Measurements from ENCODE around the gene GIN1. TPM values are rescaled to one million over a fixed set of nuclear protein-coding genes. Genes with fewer than 3 reads are reported as not detected.

The GIN1 gene
- total and polyA plus RNA-seq, 9 of the 15 experiments (the other 6 are each of a cell fraction or from before 2014, with no cell fraction given), result 2.4 to 9.8 (median 7.8) TPM

- ChIA-PET CTCF (ENCODE audit: low intra/inter-chr PET ratio) (no interaction called here), POLR2A (interaction anchor here (0.6 to 1.7 kb wide), 3 partner anchors 14 to 160 kb away, joined by 3 to 6 read pairs (median 5); partner anchors contain the start of genes GIN1 and PPIP5K2)
- Histone ChIP-seq H3K36me3 (ENCODE audit: control insufficient read depth, insufficient read depth, low read length) (no peaks in the 10 kb centered on the region; the same call in 2 of the 3 replicates), H3K4me3 (no peak overlapping the region), H3K4me1 (replicated peaks in 1 of 2; ENCODE audit: control insufficient read depth in 2 of 2, insufficient read depth in 2 of 2, low read length in 2 of 2) (peaks cover 0 to 10% of the 10 kb centered on the region in 2 experiments; a peak in 2 of 5 replicates), H3K4me2 (ENCODE audit: insufficient read depth, low read length) (no peak overlapping the region), H4K20me1 (replicated peaks; ENCODE audit: control insufficient read depth, insufficient read depth, low read length) (no peaks in the 10 kb centered on the region), H3K9me1 (ENCODE audit: control insufficient read depth, insufficient read depth, low read length) (no peaks in the 10 kb centered on the region), H3K79me2 (ENCODE audit: control insufficient read depth, insufficient read depth, low read length) (no peaks in the 10 kb centered on the region), H3K27ac (ENCODE audit: extremely low read depth, low read depth, low read length) (peak overlapping the region; percentile 27; the same call in 1 of the 3 replicates), H2AFZ (ENCODE audit: low read depth, low read length) (peak overlapping the region; percentile 52; the same call in 1 of the 2 replicates), H3K27me3 (ENCODE audit: control insufficient read depth in 2 of 2, insufficient read depth in 2 of 2, low read length in 2 of 2) (no peaks in the 10 kb centered on the region), H3K9ac (ENCODE audit: insufficient read depth in 1 of 2, low read depth in 2 of 2, low read length in 2 of 2) (no peak overlapping the region), H3K9me3 (replicated peaks; ENCODE audit: control insufficient read depth, insufficient read depth, low read depth, low read length) (no peaks in the 10 kb centered on the region)
- ATAC-seq, result peak; percentile 93
- peak; percentile 12 to 62 (median 24) for DNase-seq (ENCODE audit: extremely low read depth in 1 of 4, low spot score in 3 of 4)
- FAIRE-seq, result peak; percentile 54
- 0% methylated on average over 2 of the region's 2 CpGs for WGBS (ENCODE audit: insufficient coverage, low coverage, missing lambda C conversion rate)
- in situ Hi-C loops (cut with MboI) (no loop called here), intact Hi-C loops (cut with micrococcal nuclease) (no loop called here)
- no TSS peak for BruUV-seq (replicated peaks)
- TF ChIP-seq ZNF133 (CRISPR knock-in tag; IDR thresholded peaks at IDR 0.05) (no peak), ZMIZ1 (IDR thresholded peaks at IDR 0.05; ENCODE audit: low read depth in 2 of 2, low read length in 2 of 2) (no peak), NFIC (IDR thresholded peaks at IDR 0.05) (peak; percentile 38; the same call in 1 of the 2 replicates), CCNT2 (IDR thresholded peaks at IDR 0.05; ENCODE audit: borderline replicate concordance, extremely low read depth, insufficient read length, low read depth, low read length) (peak; percentile 23), SRSF1 (IDR thresholded peaks at IDR 0.05; ENCODE audit: low read depth, low read length) (no peak), SOX6 (IDR thresholded peaks at IDR 0.05) (peak; percentile 91), CBFA2T3 (IDR thresholded peaks at IDR 0.05) (peak; percentile 92), ZNF436 (CRISPR knock-in tag; IDR thresholded peaks at IDR 0.05) (no peak), BRD9 (IDR thresholded peaks at IDR 0.05; ENCODE audit: low read depth, partially characterized antibody) (peak; percentile 37), ZNF274 (IDR thresholded peaks at IDR 0.05; ENCODE audit: borderline replicate concordance, low read depth, low read length) (no peak), KLF16 (IDR thresholded peaks at IDR 0.05) (peak; percentile 42; the same call in 1 of the 2 replicates), TEAD4 (IDR thresholded peaks at IDR 0.05; ENCODE audit: low read length) (peak; percentile 83), TEAD4 (CRISPR knock-in tag; IDR thresholded peaks at IDR 0.05; ENCODE audit: borderline replicate concordance) (no peak), PHF21A (IDR thresholded peaks at IDR 0.05; ENCODE audit: borderline replicate concordance, low read depth) (no peak), ARNT (IDR thresholded peaks at IDR 0.05) (0 out of 4 replicates have a peak, but pooled peaks of 1 of the 2 experiments have one; percentile 36), SMARCA4 (IDR thresholded peaks at IDR 0.05) (peak; percentile 68), FOXM1 (IDR thresholded peaks at IDR 0.05; ENCODE audit: low read depth) (peak; percentile 30; the same call in 1 of the 2 replicates), FOXM1 (CRISPR knock-in tag; IDR thresholded peaks at IDR 0.05; ENCODE audit: low read depth) (no peak), DPF2 (IDR thresholded peaks at IDR 0.05) (peak; percentile 81)
- TF ChIP-seq, protein P1, sequence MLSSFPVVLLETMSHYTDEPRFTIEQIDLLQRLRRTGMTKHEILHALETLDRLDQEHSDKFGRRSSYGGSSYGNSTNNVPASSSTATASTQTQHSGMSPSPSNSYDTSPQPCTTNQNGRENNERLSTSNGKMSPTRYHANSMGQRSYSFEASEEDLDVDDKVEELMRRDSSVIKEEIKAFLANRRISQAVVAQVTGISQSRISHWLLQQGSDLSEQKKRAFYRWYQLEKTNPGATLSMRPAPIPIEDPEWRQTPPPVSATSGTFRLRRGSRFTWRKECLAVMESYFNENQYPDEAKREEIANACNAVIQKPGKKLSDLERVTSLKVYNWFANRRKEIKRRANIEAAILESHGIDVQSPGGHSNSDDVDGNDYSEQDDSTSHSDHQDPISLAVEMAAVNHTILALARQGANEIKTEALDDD (IDR thresholded peaks at IDR 0.05), result peak; percentile 96
Observed at GRCh38 chr5:103094737-103095136, 25.2 kb downstream of the GIN1 start.
